BLaER1 treated with 17β-estradiol and CSF1 and Interleukin-3, amounts not matched to agents 10 nM and 100 nM (cell line): ENCODE data around the gene IFI44.

Experiments used
- H3K27ac ChIP-seq, 11 experiments: shearing (Covaris generic); formaldehyde crosslinking; 2 replicates each; pipeline ENCODE4 v1.8.1; 2022
- H3K27me3 ChIP-seq, 11 experiments: shearing (Covaris generic); formaldehyde crosslinking; 2 replicates each; pipeline ENCODE4 v1.8.1; 2022
- H3K36me3 ChIP-seq, 11 experiments: shearing (Covaris generic); formaldehyde crosslinking; 2 replicates each; pipeline ENCODE4 v1.8.1; 2022
- H3K4me1 ChIP-seq, 10 experiments: shearing (Covaris generic); formaldehyde crosslinking; 2 replicates each; pipeline ENCODE4 v1.8.1; 2022
- H3K4me2 ChIP-seq, 11 experiments: shearing (Covaris generic); formaldehyde crosslinking; 2 replicates each; pipeline ENCODE4 v1.8.1; 2022
- H3K4me3 ChIP-seq, 10 experiments: shearing (Covaris generic); formaldehyde crosslinking; 2 replicates each; pipeline ENCODE4 v1.8.1; 2022
- H3K9ac ChIP-seq, 11 experiments: shearing (Covaris generic); formaldehyde crosslinking; 2 replicates each; pipeline ENCODE4 v1.8.1; 2022
- H3K9me3 ChIP-seq, 11 experiments: shearing (Covaris generic); formaldehyde crosslinking; replicated peaks in 1 of 11; 2 replicates each; pipeline ENCODE4 v1.8.1; 2022
- H4K20me1 ChIP-seq, 11 experiments: shearing (Covaris generic); formaldehyde crosslinking; 2 replicates each; pipeline ENCODE4 v1.8.1; 2022
- Cebpa-rat ChIP-seq, 11 experiments: shearing (Covaris generic); IDR thresholded peaks; 2 replicates each; pipeline ENCODE4 v1.8.1; 2022

Gene IFI44

GRCh38 chr1:78649628-78650027 lies at the start of gene IFI44:
IFI44 (plus strand) TSS chr1:78649831; CDS start chr1:78650196, 365 bp downstream.
- peaks cover 25 to 47% (median 36%) of the 10 kb centered on the region in 11 experiments for H3K9me3 ChIP-seq
- H3K36me3 ChIP-seq, result peaks cover 0 to 15% (median 0%) of the 10 kb centered on the region in 11 experiments; a peak in 6 of 22 replicates
- no peak for TF ChIP-seq Cebpa-rat (IDR thresholded peaks at IDR 0.05)
- peak within 1 kb of the TSS in 6 of 10 experiments; percentile 8 to 52 (median 42); a peak in 8 of 20 replicates for H3K4me3 ChIP-seq
- H3K4me2 ChIP-seq, result peak within 1 kb of the TSS; percentile 10 to 86 (median 44); a peak in 19 of 22 replicates
- H3K27me3 ChIP-seq, result no peaks in the 10 kb centered on the region
- H3K9ac ChIP-seq, result peak within 1 kb of the TSS in 4 of 11 experiments; percentile 10 to 61 (median 54); a peak in 3 of 22 replicates
- no peaks in the 10 kb centered on the region for H4K20me1 ChIP-seq
- peak within 1 kb of the TSS in 9 of 11 experiments; percentile 4 to 64 (median 44); a peak in 17 of 22 replicates for H3K27ac ChIP-seq
- H3K4me1 ChIP-seq, result peaks cover 14 to 61% (median 36%) of the 10 kb centered on the region in 10 experiments; a peak in 19 of 20 replicates

- no peak overlapping the region for H3K4me3 ChIP-seq
- H3K4me2 ChIP-seq, result no peak overlapping the region
- no peaks in the 10 kb centered on the region for H4K20me1 ChIP-seq
These were observed 48.6 kb upstream of the IFI44 start for GRCh38 chr1:78601068-78601467.

GRCh38 chr1:78603206-78603605 lies 46.4 kb upstream of the IFI44 start:
- no peak overlapping the region for H3K9ac ChIP-seq
- H3K4me3 ChIP-seq, result no peak overlapping the region
- H3K4me1 ChIP-seq, result no peaks in the 10 kb centered on the region
- no peaks in the 10 kb centered on the region for H3K36me3 ChIP-seq
- no peak overlapping the region for H3K4me2 ChIP-seq
- no peaks in the 10 kb centered on the region for H3K9me3 ChIP-seq
- TF ChIP-seq Cebpa-rat (IDR thresholded peaks at IDR 0.05), result no peak
- no peaks in the 10 kb centered on the region for H4K20me1 ChIP-seq
- no peak overlapping the region for H3K27ac ChIP-seq
- no peaks in the 10 kb centered on the region for H3K27me3 ChIP-seq

More at GRCh38 chr1:78601068-78601467, 48.6 kb upstream of the IFI44 start:
- TF ChIP-seq Cebpa-rat (IDR thresholded peaks at IDR 0.05), result no peak
- Histone ChIP-seq H3K4me1 (no peaks in the 10 kb centered on the region), H3K36me3 (no peaks in the 10 kb centered on the region), H3K9me3 (no peaks in the 10 kb centered on the region), H3K27ac (no peak overlapping the region), H3K27me3 (no peaks in the 10 kb centered on the region), H3K9ac (no peak overlapping the region)

- TF ChIP-seq Cebpa-rat (IDR thresholded peaks at IDR 0.05), result no peak
- Histone ChIP-seq H4K20me1 (no peaks in the 10 kb centered on the region), H3K4me3 (no peak overlapping the region), H3K27ac (no peak overlapping the region), H3K4me1 (no peaks in the 10 kb centered on the region), H3K27me3 (no peaks in the 10 kb centered on the region), H3K9ac (no peak overlapping the region), H3K36me3 (no peaks in the 10 kb centered on the region), H3K9me3 (no peaks in the 10 kb centered on the region), H3K4me2 (no peak overlapping the region)
These were observed 45.0 kb upstream of the IFI44 start for GRCh38 chr1:78604643-78605042.

- no peaks in the 10 kb centered on the region for H3K4me1 ChIP-seq
- no peaks in the 10 kb centered on the region for H3K36me3 ChIP-seq
- no peak overlapping the region for H3K9ac ChIP-seq
- H3K9me3 ChIP-seq, result no peaks in the 10 kb centered on the region
- no peak for TF ChIP-seq Cebpa-rat (IDR thresholded peaks at IDR 0.05)
- H3K27ac ChIP-seq, result no peak overlapping the region
- no peak overlapping the region for H3K4me2 ChIP-seq
- no peaks in the 10 kb centered on the region for H4K20me1 ChIP-seq
- H3K4me3 ChIP-seq, result no peak overlapping the region
- no peaks in the 10 kb centered on the region for H3K27me3 ChIP-seq
These were observed 43.4 kb upstream of the IFI44 start for GRCh38 chr1:78606274-78606673.

- Histone ChIP-seq H3K9me3 (no peaks in the 10 kb centered on the region), H3K4me2 (no peak overlapping the region), H3K4me3 (no peak overlapping the region), H3K36me3 (no peaks in the 10 kb centered on the region), H3K9ac (no peak overlapping the region), H4K20me1 (no peaks in the 10 kb centered on the region), H3K4me1 (no peaks in the 10 kb centered on the region), H3K27ac (no peak overlapping the region), H3K27me3 (no peaks in the 10 kb centered on the region)
- no peak for TF ChIP-seq Cebpa-rat (IDR thresholded peaks at IDR 0.05)
These were observed 42.2 kb upstream of the IFI44 start for GRCh38 chr1:78607334-78607927.

- Histone ChIP-seq H3K4me1 (no peaks in the 10 kb centered on the region), H3K27me3 (no peaks in the 10 kb centered on the region), H3K4me2 (no peak overlapping the region), H4K20me1 (no peaks in the 10 kb centered on the region), H3K9ac (no peak overlapping the region), H3K4me3 (no peak overlapping the region), H3K9me3 (no peaks in the 10 kb centered on the region), H3K36me3 (no peaks in the 10 kb centered on the region), H3K27ac (no peak overlapping the region)
- TF ChIP-seq Cebpa-rat (IDR thresholded peaks at IDR 0.05), result no peak
These were observed 41.7 kb upstream of the IFI44 start for GRCh38 chr1:78607944-78608343.

GRCh38 chr1:78617615-78618026 lies 32.0 kb upstream of the IFI44 start:
- Histone ChIP-seq H3K36me3 (no peaks in the 10 kb centered on the region), H3K4me1 (peaks cover 11 to 25% (median 18%) of the 10 kb centered on the region in 10 experiments), H3K9ac (no peak overlapping the region), H3K4me2 (peak overlapping the region in 1 of 11 experiments; percentile 45; a peak in 2 of 22 replicates), H3K9me3 (no peaks in the 10 kb centered on the region), H3K4me3 (no peak overlapping the region), H3K27me3 (no peaks in the 10 kb centered on the region), H3K27ac (no peak overlapping the region), H4K20me1 (no peaks in the 10 kb centered on the region)
- no peak for TF ChIP-seq Cebpa-rat (IDR thresholded peaks at IDR 0.05)

- Histone ChIP-seq H3K36me3 (no peaks in the 10 kb centered on the region), H3K4me2 (no peak overlapping the region), H3K4me3 (no peak overlapping the region), H4K20me1 (no peaks in the 10 kb centered on the region), H3K9ac (no peak overlapping the region), H3K27ac (peak overlapping the region in 1 of 11 experiments; percentile 30; a peak in 1 of 22 replicates), H3K9me3 (no peaks in the 10 kb centered on the region), H3K4me1 (peaks cover 11 to 25% (median 18%) of the 10 kb centered on the region in 10 experiments), H3K27me3 (no peaks in the 10 kb centered on the region)
- TF ChIP-seq Cebpa-rat (IDR thresholded peaks at IDR 0.05), result no peak
These were observed 30.6 kb upstream of the IFI44 start for GRCh38 chr1:78619032-78619431.

GRCh38 chr1:78619446-78619802 lies 30.2 kb upstream of the IFI44 start:
- TF ChIP-seq Cebpa-rat (IDR thresholded peaks at IDR 0.05), result no peak
- Histone ChIP-seq H3K36me3 (no peaks in the 10 kb centered on the region), H3K27ac (peak overlapping the region in 3 of 11 experiments; percentile 15 to 30 (median 22); a peak in 3 of 22 replicates), H3K4me1 (peaks cover 11 to 25% (median 18%) of the 10 kb centered on the region in 10 experiments), H4K20me1 (no peaks in the 10 kb centered on the region), H3K27me3 (no peaks in the 10 kb centered on the region), H3K9me3 (no peaks in the 10 kb centered on the region), H3K4me3 (no peak overlapping the region; a peak in 1 of 20 replicates), H3K9ac (peak overlapping the region in 1 of 11 experiments; percentile 23; a peak in 1 of 22 replicates), H3K4me2 (peak overlapping the region in 2 of 11 experiments; percentile 70 to 84; a peak in 5 of 22 replicates)
